ENCODE measurements around the gene SEPTIN10. TPM values are rescaled to one million over a fixed set of nuclear protein-coding genes. Genes with fewer than 3 reads are reported as not detected.

Gene SEPTIN10
- total and polyA plus RNA-seq, 9 of the 15 experiments (the other 6 are each of a cell fraction or from before 2014, with no cell fraction given), result 0.40 TPM; not detected in 8

DNA sequence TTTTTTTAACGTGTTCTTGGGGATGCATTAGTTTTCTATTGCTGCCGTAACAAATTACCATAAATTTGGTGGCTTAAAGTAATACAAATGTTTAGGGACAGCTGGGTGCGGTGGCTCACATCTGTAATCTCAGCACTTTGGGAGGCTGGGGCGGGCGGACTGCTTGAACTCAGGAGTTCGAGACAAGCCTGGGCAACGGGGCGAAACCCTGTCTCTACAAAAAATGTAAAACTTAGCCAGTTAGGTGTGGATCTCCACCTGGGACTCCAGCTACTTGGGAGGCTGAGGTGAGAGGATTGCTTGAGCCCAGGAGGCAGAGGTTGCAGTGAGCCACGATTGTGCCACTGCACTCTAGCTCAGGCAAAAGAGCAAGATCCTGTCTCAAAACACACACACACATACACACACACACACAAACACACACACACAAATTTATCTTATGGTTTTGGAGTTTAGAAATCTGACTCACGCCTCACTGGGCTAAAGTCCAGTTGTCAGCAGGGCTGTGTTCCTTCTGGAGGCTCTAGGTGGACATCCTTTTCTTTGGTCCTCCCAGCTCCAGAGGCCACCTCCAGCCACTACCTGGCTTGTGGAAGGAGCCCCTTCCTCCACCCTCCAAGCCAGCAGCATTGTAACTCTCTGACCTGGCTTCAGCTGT is 76.1 kb downstream of the SEPTIN10 start:
- no peaks in the 10 kb centered on the region for H3K36me3 ChIP-seq (ENCODE audit: control insufficient read depth, insufficient read depth, low read length)
- CTCF ChIA-PET (ENCODE audit: low intra/inter-chr PET ratio), result no interaction called here
- POLR2A ChIA-PET, result no interaction called here
- ATAC-seq (no peak), DNase-seq (ENCODE audit: extremely low read depth in 1 of 4, low spot score in 3 of 4) (no peak), FAIRE-seq (no peak)
- no peak overlapping the region for H3K4me2 ChIP-seq (ENCODE audit: insufficient read depth, low read length)
- WGBS (ENCODE audit: insufficient coverage, low coverage, missing lambda C conversion rate), result 0% methylated on average over 10 of the region's 10 CpGs
- H3K9ac ChIP-seq (ENCODE audit: insufficient read depth in 1 of 2, low read depth in 2 of 2, low read length in 2 of 2), result no peak overlapping the region
- H3K27me3 ChIP-seq (ENCODE audit: control insufficient read depth in 2 of 2, insufficient read depth in 2 of 2, low read length in 2 of 2), result peaks cover 0 to 38% of the 10 kb centered on the region in 2 experiments; a peak in 3 of 5 replicates
- H2AFZ ChIP-seq (ENCODE audit: low read depth, low read length), result no peak overlapping the region
- H3K9me1 ChIP-seq (ENCODE audit: control insufficient read depth, insufficient read depth, low read length), result no peaks in the 10 kb centered on the region
- H3K9me3 ChIP-seq (replicated peaks; ENCODE audit: control insufficient read depth, insufficient read depth, low read depth, low read length), result no peaks in the 10 kb centered on the region
- intact Hi-C loops (cut with micrococcal nuclease), result no loop called here
- no peaks in the 10 kb centered on the region for H3K79me2 ChIP-seq (ENCODE audit: control insufficient read depth, insufficient read depth, low read length)
- in situ Hi-C loops (cut with MboI), result no loop called here
- no peaks in the 10 kb centered on the region for H3K4me1 ChIP-seq (replicated peaks in 1 of 2; ENCODE audit: control insufficient read depth in 2 of 2, insufficient read depth in 2 of 2, low read length in 2 of 2)
- H3K27ac ChIP-seq (ENCODE audit: extremely low read depth, low read depth, low read length), result no peak overlapping the region
- no peak overlapping the region for H3K4me3 ChIP-seq
- H4K20me1 ChIP-seq (replicated peaks; ENCODE audit: control insufficient read depth, insufficient read depth, low read length), result no peaks in the 10 kb centered on the region; the same call in 1 of the 2 replicates
- no TSS peak for BruUV-seq (replicated peaks)
- TF ChIP-seq ZNF589 (CRISPR knock-in tag; IDR thresholded peaks at IDR 0.05; ENCODE audit: low read depth) (no peak), ZNF57 (CRISPR knock-in tag; IDR thresholded peaks at IDR 0.05) (no peak), SRSF7 (optimal IDR thresholded peaks at IDR 0.05; ENCODE audit: low read depth, low read length) (no peak), NONO (IDR thresholded peaks at IDR 0.05; ENCODE audit: low read depth in 2 of 2, low read length in 1 of 2) (no peak), KLF1 (tag; IDR thresholded peaks at IDR 0.05) (no peak), NCOR1 (IDR thresholded peaks at IDR 0.05) (no peak), SREBF1 (IDR thresholded peaks at IDR 0.05; ENCODE audit: borderline replicate concordance, low read depth, low read length) (no peak)
- TF ChIP-seq, protein P1, sequence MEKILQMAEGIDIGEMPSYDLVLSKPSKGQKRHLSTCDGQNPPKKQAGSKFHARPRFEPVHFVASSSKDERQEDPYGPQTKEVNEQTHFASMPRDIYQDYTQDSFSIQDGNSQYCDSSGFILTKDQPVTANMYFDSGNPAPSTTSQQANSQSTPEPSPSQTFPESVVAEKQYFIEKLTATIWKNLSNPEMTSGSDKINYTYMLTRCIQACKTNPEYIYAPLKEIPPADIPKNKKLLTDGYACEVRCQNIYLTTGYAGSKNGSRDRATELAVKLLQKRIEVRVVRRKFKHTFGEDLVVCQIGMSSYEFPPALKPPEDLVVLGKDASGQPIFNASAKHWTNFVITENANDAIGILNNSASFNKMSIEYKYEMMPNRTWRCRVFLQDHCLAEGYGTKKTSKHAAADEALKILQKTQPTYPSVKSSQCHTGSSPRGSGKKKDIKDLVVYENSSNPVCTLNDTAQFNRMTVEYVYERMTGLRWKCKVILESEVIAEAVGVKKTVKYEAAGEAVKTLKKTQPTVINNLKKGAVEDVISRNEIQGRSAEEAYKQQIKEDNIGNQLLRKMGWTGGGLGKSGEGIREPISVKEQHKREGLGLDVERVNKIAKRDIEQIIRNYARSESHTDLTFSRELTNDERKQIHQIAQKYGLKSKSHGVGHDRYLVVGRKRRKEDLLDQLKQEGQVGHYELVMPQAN (IDR thresholded peaks at IDR 0.05; ENCODE audit: borderline replicate concordance), result no peak
- TF ChIP-seq, protein P2, sequence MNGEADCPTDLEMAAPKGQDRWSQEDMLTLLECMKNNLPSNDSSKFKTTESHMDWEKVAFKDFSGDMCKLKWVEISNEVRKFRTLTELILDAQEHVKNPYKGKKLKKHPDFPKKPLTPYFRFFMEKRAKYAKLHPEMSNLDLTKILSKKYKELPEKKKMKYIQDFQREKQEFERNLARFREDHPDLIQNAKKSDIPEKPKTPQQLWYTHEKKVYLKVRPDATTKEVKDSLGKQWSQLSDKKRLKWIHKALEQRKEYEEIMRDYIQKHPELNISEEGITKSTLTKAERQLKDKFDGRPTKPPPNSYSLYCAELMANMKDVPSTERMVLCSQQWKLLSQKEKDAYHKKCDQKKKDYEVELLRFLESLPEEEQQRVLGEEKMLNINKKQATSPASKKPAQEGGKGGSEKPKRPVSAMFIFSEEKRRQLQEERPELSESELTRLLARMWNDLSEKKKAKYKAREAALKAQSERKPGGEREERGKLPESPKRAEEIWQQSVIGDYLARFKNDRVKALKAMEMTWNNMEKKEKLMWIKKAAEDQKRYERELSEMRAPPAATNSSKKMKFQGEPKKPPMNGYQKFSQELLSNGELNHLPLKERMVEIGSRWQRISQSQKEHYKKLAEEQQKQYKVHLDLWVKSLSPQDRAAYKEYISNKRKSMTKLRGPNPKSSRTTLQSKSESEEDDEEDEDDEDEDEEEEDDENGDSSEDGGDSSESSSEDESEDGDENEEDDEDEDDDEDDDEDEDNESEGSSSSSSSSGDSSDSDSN (IDR thresholded peaks at IDR 0.05; ENCODE audit: borderline replicate concordance in 1 of 2, low read depth in 2 of 2, low read length in 2 of 2), result no peak
- TF ChIP-seq, protein P3, sequence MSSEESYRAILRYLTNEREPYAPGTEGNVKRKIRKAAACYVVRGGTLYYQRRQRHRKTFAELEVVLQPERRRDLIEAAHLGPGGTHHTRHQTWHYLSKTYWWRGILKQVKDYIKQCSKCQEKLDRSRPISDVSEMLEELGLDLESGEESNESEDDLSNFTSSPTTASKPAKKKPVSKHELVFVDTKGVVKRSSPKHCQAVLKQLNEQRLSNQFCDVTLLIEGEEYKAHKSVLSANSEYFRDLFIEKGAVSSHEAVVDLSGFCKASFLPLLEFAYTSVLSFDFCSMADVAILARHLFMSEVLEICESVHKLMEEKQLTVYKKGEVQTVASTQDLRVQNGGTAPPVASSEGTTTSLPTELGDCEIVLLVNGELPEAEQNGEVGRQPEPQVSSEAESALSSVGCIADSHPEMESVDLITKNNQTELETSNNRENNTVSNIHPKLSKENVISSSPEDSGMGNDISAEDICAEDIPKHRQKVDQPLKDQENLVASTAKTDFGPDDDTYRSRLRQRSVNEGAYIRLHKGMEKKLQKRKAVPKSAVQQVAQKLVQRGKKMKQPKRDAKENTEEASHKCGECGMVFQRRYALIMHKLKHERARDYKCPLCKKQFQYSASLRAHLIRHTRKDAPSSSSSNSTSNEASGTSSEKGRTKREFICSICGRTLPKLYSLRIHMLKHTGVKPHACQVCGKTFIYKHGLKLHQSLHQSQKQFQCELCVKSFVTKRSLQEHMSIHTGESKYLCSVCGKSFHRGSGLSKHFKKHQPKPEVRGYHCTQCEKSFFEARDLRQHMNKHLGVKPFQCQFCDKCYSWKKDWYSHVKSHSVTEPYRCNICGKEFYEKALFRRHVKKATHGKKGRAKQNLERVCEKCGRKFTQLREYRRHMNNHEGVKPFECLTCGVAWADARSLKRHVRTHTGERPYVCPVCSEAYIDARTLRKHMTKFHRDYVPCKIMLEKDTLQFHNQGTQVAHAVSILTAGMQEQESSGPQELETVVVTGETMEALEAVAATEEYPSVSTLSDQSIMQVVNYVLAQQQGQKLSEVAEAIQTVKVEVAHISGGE (CRISPR knock-in tag; IDR thresholded peaks at IDR 0.05), result no peak

All from K562 (cell line).